Right lobe of liver (tissue), 6 donors: Measurements from ENCODE around the gene ZNRD2. TPM values are rescaled to one million over a fixed set of nuclear protein-coding genes. Genes with fewer than 3 reads are reported as not detected.
A peak's percentile ranks its signal among the peaks of the same experiment; 100 is the strongest.

Experiments
- ATAC-seq, 4 donors: fragments of 200-7000 bp; cut with Tn5 transposase; one replicate each; pipeline ENCODE4 v1.9.1; 2020; ENCODE audit warnings: mild to moderate bottlenecking in 4 of 4, moderate library complexity in 4 of 4
- DNase-seq, 3 donors: peaks; one replicate each; pipeline ENCODE4 v3.0.0-alpha.2; 2020
- H3K27ac ChIP-seq, 3 donors: fragments of 200-600 bp; one replicate each; pipeline ENCODE4 v1.8.0; 2022
- H3K27me3 ChIP-seq, 2 donors: fragments of 200-600 bp; one replicate each; pipeline ENCODE4 v1.8.0; 2022
- H3K36me3 ChIP-seq, 4 donors: fragments of 200-600 bp; sonication (generic) in 1 of 4; one replicate each; pipeline versions ENCODE4 v1.5.1 to v1.8.0; 2017 to 2022; ENCODE audit warnings: control low read depth in 1 of 4
- H3K4me1 ChIP-seq, 4 donors: fragments of 200-600 bp; sonication (generic) in 1 of 4; one replicate each; pipeline versions ENCODE4 v1.5.1 to v1.8.0; 2017 to 2022; ENCODE audit warnings: control low read depth in 1 of 4
- H3K4me3 ChIP-seq, 3 donors: fragments of 200-600 bp; one replicate each; pipeline ENCODE4 v1.8.0; 2022
- H3K9me3 ChIP-seq, 4 donors: fragments of 200-600 bp; sonication (generic) in 1 of 4; one replicate each; pipeline versions ENCODE4 v1.5.1 to v1.8.0; 2017 to 2022; ENCODE audit warnings: control low read depth in 1 of 4
- CTCF ChIP-seq, 4 donors: fragments of 200-600 bp in 3 of 4; fragments of 450-650 bp in 1 of 4; IDR thresholded peaks; one replicate each; pipeline versions ENCODE4 v1.5.1 to v1.8.0; 2016 to 2022; ENCODE audit warnings: antibody characterized with exemption in 4 of 4, mild to moderate bottlenecking in 2 of 4
- POLR2A ChIP-seq: fragments of 450-650 bp; IDR thresholded peaks from one replicate; pipeline ENCODE4 v1.6.1; 2017; ENCODE audit warnings: antibody characterized with exemption, mild to moderate bottlenecking
- WGBS: methylation state at CpG from one replicate; pipeline ENCODE4 v1.1.6; 2018; ENCODE audit warnings: low coverage, low lambda C conversion rate; ENCODE audit not compliant: insufficient coverage; ENCODE audit errors: missing lambda C conversion rate; 5-methylcytosine and 5-hydroxymethylcytosine counted together
- intact Hi-C, 2 donors: fragments of 100-400 bp; cut with DNase I; formaldehyde crosslinking; loops; one replicate each; pipeline versions ENCODE4 v1.11.2 to v1.14.1; 2022
- total RNA-seq, 6 experiments: library from RNA; depleted of rRNA in 2 of 6; stranded (reverse); fragments of >200 nt in 2 of 6; fragmentation: NEBNext Ultra II Directional in 3 of 6; extraction: Animal tissue kit (Norgen Biotek cat#: 25700) in 3 of 6; gene quantifications; one replicate each; pipeline versions ENCODE4 v1.1.0 to v1.2.4, GENCODE V29; 2016 to 2023
- donor health status: DM: no; HTN: yes; CAD: no.
- donor health status: DM: no; HTN: no; CAD: no.
- donor health status: DM: no; HTN: no; CAD: no.
- donor health status: DM: no; HTN: yes; CAD: no.
- donor health status: DM: no; HTN: yes; CAD: no.

The ZNRD2 gene
- total RNA-seq, 6 experiments from 2014 or later: 11.6 to 43.2 (median 16.5) TPM

GRCh38 chr11:65590240-65590738, 20.0 kb downstream of the ZNRD2 start:
- H3K4me1 ChIP-seq: no peaks in the 10 kb centered on the region

GRCh38 chr11:65591939-65592857, 21.9 kb downstream of the ZNRD2 start:
- DNase-seq: peak in 2 of 3 donors; percentile 54 to 65
- no peaks in the 10 kb centered on the region for H3K36me3 ChIP-seq

More at GRCh38 chr11:65590240-65590738, 20.0 kb downstream of the ZNRD2 start:
- DNase-seq: no peak
- H3K27ac ChIP-seq: no peak overlapping the region
- intact Hi-C loops: no loop called here
- no peak for ATAC-seq
- H3K36me3 ChIP-seq: no peaks in the 10 kb centered on the region
- H3K4me3 ChIP-seq: no peak overlapping the region
- no peaks in the 10 kb centered on the region for H3K9me3 ChIP-seq
- TF ChIP-seq POLR2A (no peak), CTCF (IDR thresholded peaks at IDR 0.05) (no peak)
- H3K27me3 ChIP-seq: no peaks in the 10 kb centered on the region
- 66% methylated on average over 5 of the region's 8 CpGs for WGBS

GRCh38 chr11:65592858-65593517, 22.7 kb downstream of the ZNRD2 start:
- intact Hi-C loops: no loop called here
- no peak overlapping the region for H3K27ac ChIP-seq
- WGBS: 87% methylated on average over 12 of the region's 22 CpGs
- H3K36me3 ChIP-seq: peaks cover 0 to 6% (median 4%) of the 10 kb centered on the region in 4 donors
- H3K9me3 ChIP-seq: no peaks in the 10 kb centered on the region
- DNase-seq (no peak), ATAC-seq (no peak)
- no peak for TF ChIP-seq CTCF (IDR thresholded peaks at IDR 0.05)
- TF ChIP-seq POLR2A: no peak
- no peaks in the 10 kb centered on the region for H3K4me1 ChIP-seq
- H3K4me3 ChIP-seq: no peak overlapping the region
- no peaks in the 10 kb centered on the region for H3K27me3 ChIP-seq

More at GRCh38 chr11:65591939-65592857, 21.9 kb downstream of the ZNRD2 start:
- Histone ChIP-seq H3K27me3 (no peaks in the 10 kb centered on the region), H3K4me1 (no peaks in the 10 kb centered on the region), H3K9me3 (no peaks in the 10 kb centered on the region), H3K4me3 (no peak overlapping the region), H3K27ac (no peak overlapping the region)
- WGBS: 66% methylated on average over 4 of the region's 106 CpGs
- intact Hi-C loops: no loop called here
- TF ChIP-seq POLR2A (no peak), CTCF (IDR thresholded peaks at IDR 0.05) (peak; percentile 4 to 47 (median 26))
- peak; percentile 26 to 57 (median 46) for ATAC-seq

- H3K27ac ChIP-seq: no peak overlapping the region
- peak in 2 of 3 donors; percentile 55 to 61 for DNase-seq
- peak; percentile 48 to 63 (median 51) for ATAC-seq
- intact Hi-C loops: no loop called here
- no peaks in the 10 kb centered on the region for H3K4me1 ChIP-seq
- H3K4me3 ChIP-seq: no peak overlapping the region
- peaks cover 0 to 14% (median 6%) of the 10 kb centered on the region in 4 donors for H3K36me3 ChIP-seq
- 57% methylated on average over 9 of the region's 26 CpGs for WGBS
- no peaks in the 10 kb centered on the region for H3K9me3 ChIP-seq
- TF ChIP-seq POLR2A: no peak
- TF ChIP-seq CTCF (IDR thresholded peaks at IDR 0.05): peak; percentile 57 to 69 (median 64)
- H3K27me3 ChIP-seq: no peaks in the 10 kb centered on the region
Measured at GRCh38 chr11:65593518-65594414, 23.5 kb downstream of the ZNRD2 start.
